GM21515 (cell line): ENCODE data around the gene TMEM63B.
"Not testable (repeated sequence)": the region's sequence is repeated elsewhere in the genome, so short reads cannot be mapped to it uniquely, and the experiment has no call there.

ENCODE experiments used
- ATAC-seq: cut with Tn5 transposase; IDR thresholded peaks from one replicate; pipeline ENCODE4 v1.9.1; 2021; ENCODE audit not compliant: unreplicated experiment

The TMEM63B gene

DNA sequence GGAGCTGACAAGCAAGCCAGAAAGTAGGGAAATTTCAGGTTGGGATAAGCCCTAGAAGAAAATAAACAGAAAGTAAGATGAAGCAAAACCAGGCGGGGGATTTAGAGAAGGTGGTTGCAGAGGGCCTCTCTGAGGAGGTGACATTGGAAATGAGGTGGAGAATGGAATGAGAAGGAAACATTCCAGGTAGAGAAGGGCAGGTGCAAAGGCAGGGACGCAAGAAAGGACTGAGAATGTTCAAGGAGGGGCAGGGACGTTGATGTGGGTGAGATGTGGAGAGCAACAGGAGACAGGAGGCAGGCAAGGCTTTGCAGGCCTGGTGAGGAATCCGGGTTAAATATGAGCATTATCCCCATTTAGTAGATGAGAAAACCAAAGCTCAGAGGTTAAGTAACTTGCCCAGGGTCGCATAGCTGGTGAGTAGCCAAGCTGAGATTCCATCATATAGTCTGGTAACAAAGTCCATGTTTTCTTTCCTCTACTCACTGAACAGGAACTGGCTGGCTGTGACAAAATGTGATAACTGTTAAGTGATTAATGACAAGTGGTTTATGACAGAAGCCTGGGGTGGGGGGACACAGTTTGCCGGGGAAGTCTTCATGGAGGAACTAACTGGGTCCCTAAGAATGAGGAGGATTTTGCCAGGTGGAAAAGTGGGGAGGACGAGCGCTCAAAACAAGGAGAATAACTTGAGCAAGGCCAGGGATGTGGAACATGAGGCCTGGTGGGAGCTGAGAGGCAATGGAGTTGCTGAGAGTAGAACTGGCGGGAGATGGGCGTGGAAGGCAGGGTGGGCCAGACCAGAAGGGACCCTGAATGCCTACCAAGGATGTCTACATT lies 32.7 kb upstream of the TMEM63B start:
- no peak for ATAC-seq

DNA sequence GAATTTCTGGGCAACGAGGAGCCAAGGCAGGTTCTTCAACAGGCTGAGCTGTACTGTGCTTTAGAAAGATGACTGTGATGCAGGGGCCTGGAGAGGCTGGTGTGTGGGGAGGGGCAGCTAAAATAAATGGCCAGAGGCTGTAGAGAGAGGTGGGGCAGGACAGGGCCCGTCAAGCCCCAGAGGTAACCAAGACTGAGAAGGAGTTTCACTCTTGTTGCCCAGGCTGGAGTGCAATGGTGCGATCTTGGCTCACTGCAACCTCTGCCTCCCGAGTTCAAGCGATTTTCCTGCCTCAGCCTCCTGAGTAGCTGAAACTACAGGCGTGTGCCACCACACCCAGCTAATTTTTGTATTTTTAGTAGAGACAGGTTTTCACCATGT lies 32.1 kb upstream of the TMEM63B start:
- not testable (repeated sequence) for ATAC-seq

DNA sequence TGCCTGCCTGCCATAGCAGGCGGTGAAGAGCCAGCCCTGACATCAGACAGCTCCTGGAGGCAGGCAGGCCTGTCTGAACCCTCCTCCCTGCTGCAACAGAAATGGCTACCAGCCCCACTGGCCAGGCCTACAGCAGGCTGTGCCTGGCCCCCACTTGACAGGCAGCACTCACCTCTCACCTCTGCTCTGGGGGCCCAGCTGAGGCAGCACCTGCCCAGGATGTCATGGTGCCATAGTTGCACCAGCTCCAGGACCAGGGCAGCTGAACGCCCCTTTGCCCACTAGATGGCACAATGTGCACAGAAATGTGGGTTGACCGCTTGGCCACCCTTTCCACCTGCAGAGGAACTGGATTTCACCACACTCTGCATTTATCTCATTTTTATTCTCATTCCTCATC lies 30.7 kb upstream of the TMEM63B start:
- ATAC-seq = no peak

DNA sequence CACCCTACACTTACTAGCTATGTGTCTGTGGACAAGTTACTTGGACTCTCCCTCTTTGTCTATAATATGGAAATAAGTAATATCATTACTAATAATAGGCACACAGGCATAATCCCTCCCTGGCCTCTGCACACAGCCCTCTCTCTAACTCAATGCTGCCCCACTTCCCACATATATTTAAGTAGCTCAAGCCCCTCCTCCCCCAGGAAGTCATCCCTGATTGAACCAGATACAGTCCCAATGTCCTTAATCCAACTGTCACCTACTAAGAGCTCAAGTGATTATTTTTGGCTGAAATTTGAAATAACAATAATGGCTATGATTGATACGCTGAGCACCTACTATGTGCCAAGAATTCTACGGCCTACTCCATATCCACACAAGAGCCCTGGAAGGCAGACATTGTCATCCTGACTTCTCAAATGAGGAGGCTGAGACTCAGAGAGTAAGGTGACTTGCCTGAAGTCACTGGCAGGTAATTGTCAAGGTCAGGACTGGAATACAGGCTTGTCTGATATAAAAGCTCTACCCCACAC lies 29.5 kb upstream of the TMEM63B start:
- ATAC-seq = no peak

DNA sequence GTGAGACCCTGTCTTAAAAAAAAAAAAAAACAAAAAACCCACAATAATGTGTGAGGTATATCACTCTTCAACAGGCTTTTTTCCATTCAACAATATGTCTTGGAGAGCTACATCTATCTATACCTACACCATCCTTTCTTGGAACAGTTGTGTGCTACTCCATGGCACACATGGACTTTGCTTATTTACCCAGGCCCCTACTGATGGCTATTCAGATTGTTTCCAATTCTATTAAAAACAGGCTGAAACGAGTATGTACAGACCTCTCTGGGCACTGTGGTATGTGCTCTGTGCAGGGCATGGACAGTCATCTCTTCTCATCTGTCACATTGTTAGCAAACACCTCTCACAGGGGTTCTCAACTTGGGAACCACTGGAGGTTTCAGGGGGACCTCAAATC lies 28.2 kb upstream of the TMEM63B start:
- no peak for ATAC-seq

DNA sequence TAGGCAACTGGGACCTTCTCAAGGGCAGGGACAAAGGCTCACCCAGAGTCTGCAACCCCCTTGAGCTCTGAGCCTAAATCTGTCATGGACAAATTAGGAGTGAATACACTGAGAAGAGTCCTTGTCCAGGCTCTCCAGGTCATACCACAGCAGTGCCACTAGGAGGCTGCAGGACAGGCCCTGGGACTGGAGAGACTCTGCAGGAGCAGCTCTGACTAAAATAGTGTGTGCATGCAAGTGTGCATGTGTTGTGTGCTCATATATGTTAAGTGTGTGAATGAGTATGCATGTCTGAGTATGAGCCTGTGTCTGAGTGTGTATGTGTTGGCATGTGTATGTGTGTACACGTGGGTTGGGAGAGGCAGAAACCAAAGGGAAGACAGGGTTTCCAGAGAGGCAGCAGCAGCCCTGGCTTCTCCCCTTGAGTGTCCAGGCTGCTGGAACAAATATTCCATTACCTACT lies 27.2 kb upstream of the TMEM63B start:
- no peak for ATAC-seq

DNA sequence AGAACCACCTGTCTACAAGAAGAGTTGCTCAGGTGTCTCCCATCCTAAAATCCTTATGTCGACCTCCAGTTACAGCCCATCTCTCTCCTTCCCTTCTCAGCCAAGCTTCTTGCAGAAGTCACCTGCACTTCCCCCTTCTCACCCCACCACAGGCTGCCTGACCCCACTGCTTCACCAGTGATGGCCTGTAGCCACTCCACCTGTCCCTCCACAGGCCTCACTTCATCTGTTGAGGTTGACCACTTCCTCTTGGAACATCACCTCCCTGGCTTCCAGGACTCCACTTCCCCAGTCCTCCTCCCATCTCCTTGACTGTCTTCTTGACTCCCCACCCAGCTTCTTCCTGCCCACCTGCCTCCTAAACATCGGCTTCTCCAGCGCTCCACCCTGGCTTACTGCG lies 25.5 kb upstream of the TMEM63B start:
- ATAC-seq = no peak

DNA sequence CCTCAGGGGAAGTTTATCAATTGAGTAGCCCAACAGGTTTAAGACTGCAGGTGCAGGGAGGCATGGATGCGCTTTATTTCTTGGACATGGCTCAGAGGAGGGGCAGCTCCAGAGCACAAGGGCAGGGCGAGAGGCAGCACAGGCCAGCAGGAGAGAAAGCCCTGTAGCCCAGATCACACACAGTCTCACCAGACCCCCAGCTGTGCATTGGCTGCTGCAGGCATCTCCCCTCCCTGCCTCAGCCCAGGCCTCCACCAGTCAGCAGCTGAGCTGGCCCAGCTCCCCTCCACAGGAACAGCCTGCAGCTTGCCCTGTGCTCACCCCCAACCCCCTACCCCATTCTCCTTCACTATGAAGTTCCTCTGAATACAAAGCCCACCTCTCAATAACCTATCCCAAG lies 24.8 kb upstream of the TMEM63B start:
- ATAC-seq = no peak

DNA sequence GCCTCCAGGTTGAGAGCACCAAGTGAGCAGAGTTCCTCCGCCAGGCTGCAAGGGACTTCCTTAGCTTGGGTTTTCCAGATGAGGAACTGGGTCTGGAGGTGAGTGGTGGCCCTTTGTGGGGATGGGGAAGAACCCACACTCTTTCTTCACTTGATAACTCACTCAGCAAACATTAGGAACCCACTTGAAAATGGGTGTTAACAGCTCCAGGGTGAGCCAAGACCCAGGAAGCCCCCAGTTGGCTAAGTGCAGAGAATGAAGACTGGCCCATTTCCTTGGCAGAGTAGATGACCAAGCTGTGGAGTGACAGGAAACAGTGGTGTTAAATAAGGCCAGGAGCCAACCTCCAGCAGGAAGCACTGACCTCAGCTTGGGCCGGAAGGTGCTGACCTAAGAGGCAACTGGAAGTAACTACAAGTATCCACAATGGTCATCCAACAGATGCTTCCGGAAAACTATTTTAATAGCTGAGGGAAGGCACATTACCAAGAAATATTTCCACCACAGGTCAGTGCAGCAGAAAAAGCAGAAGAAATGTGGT lies 22.8 kb upstream of the TMEM63B start:
- no peak for ATAC-seq

DNA sequence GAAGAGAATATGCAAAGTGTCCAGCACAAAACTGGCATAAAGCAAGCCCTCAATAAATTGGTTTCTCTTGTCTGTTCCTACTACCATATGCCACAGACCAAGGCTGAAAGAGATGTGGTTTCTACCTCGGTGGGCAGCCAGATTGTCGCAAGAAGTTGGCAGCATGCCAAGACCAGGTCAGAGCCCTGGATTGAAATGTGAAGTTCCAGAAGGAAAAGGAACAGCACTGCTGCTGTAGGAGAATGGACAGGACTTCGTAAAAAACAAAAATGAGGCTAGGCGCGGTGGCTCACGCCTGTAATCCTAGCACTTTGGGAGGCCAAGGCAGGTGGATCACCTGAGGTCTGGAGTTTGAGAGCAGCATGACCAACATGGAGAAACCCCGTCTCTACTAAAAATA lies 22.2 kb upstream of the TMEM63B start:
- no peak for ATAC-seq

DNA sequence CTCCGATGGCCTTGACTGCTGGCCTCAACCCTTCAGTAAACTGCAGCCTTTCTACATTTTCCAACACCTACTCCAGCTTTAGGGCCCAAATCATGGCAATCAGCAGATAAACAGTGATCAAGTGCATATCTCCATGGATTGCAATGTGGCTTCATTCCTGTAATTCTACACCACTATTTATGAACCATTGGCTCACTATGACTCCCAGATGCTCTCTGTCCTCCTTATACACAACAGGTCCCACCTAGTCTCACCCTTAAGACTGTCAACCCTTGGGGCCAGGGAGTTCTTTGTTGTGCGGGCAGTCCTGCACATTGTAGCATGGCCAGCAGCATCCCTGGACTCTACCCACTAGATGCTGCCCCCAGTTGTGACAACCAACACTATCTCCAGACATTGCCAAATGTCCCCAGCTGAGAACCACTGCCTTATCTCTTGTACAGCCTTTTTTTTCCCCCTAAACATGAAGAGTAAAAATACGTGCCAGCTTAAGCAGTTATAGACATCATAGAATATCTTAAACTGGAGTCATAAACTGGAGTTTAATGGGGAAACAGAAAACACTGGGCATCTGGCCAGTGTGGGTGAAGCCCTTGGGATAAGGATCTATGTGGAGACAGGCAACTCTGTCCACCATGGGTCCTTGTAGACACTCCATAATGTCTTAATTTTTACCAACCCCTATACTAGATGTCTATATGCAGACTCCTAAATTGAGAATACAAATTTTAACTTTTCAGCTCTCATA lies 21.2 kb upstream of the TMEM63B start:
- ATAC-seq = no peak

DNA sequence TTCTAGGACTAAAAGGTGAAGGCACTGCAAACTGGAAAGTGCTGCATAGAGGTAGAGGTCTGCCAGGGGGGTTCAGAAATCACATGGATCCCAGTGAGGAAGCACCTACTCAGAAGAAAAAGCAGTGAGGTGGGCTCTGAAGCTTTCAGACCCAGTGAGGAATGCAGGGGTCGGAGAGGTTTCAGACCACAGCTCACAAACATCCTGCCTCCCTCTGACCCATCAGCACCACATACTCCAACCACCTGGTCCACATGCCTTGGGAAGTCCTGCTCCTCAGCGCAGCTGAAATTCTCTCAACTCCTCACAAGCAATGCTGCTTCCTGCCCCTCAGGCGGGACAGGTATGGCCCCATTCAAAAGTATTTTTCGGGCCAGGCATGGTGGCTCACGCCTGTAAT lies 20.3 kb upstream of the TMEM63B start:
- ATAC-seq = no peak

DNA sequence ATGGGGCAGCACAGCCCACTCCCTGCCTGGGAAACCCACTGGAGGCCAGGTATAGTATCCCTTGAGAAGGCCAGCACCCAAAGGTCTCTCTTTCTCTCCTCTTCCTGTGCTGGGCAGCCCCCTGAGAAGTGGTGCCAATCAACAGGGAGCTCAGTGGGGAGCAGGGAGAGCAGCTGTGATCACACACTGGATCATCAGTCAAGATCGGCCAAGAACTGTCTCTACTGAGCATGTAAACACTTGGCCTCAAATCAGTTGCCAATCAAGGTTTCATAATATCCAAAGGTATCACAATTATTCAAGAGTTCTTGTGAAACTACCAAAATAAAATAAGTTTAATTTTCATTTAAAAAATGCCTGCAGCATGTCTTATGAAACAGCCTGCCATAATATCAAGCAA lies 18.9 kb upstream of the TMEM63B start:
- ATAC-seq = no peak

DNA sequence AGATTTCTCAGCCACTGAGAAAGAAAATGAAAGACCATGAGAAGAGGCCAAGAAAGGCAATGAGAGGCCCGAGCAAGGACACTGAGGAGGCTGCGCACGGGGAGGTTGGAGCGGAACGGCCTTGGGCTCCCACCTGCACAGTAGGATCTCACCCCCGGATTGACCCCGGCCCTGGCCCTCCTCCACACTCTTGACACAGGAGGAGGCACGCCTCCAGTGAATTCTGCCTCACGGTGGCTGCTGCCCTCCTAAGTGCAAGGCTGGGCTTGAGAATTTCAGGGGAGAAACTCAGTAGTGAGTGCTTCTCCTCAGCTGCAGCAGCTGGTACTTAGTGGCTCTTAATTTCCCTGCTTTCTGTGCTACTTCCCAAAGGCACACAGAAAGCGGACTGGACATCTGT lies 18.1 kb upstream of the TMEM63B start:
- ATAC-seq = no peak

DNA sequence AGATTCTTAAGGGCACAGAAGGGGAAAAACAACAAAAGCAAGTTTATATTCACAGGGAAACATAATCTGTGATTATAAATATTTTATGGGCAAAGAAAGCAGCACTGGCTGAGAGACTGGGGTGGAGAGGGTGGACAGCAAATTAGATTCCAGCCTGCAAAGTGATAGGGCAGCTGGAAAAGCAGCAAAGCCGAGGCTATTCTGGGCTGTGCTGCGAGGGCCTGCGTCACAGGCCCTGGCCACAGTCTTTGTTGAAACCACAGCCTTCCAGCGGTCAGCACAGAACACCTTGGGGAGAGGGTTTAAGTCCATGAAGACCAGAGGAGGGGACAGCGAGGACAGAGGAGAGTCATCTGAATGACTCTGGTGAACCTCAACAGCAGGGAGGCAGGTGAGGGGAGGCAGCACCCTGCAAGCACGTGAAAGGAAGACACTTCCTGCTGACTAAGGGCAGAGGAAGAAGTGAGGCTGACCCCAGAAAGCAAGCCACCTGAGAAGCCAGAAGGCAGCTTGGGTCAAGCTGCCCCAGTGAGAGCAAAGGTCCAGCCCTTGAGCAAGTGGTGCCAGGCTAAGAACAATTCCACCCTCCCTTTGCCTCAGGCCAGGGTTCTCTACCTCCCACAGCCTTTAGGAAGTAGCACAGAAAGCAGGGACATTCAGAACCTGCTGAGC lies 17.2 kb upstream of the TMEM63B start:
- no peak for ATAC-seq

DNA sequence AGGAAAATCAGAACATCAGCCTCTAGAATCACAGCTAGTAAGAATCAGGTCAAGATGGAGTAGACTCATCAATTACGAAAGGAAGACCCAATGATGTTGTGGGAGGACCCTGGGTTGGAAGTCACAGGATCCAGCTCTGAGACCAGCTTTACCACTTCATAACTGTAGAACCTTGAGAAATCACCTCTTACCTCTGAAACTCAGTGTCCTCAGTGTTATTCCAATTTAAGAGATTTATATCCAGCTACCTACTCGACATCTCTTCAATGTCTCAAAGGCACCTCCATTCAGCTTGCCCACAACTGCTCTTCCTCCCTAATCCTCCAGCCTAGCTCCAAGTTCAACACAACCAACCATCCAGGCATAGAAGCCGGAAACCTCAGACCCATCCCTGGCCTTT lies 16.4 kb upstream of the TMEM63B start:
- ATAC-seq = no peak

DNA sequence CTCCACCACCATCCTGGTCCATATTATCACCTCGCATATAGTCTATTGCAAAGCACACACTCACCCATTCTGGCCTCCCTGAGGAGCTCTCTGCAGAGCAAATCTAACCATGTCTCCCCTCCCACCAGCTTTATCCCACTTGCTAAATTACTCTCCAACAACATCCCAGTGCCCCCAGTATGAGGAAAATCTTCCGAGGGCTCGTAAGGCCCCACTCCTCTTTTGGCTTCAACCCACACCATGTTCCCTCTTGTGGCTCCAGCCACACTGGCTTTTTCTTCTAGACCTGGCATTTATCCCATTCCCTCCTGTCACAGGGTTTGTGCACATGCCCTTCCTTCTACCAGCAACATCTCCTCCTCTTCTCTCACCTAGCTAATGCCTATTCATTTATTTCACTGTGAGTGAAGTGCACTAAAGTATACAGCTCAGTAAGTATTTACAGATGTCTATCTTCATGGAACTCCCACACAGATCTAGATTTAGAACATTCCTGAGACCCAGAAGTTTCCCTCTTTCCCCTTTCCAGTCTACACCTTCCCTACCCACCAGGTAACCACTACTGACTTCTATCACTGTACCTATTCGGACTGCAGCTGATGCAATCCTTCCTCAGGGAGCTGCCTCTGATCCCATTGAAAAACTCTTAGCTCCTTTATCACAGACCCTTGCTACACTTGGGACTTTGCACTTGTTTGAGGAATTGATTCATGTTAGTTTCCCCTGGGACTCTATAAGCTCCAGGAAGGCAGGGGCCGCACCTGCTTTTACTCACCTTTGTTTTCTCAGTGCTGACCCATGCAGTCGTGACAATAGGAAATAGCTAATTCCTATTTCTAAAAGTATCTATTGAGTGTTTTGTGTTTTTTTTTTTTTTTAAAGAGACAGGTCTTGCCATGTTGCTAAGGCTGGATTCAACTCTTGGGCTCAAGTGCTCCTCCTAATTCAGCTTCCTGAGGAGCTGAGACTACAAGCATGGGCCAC lies 15.6 kb upstream of the TMEM63B start:
- no peak for ATAC-seq

DNA sequence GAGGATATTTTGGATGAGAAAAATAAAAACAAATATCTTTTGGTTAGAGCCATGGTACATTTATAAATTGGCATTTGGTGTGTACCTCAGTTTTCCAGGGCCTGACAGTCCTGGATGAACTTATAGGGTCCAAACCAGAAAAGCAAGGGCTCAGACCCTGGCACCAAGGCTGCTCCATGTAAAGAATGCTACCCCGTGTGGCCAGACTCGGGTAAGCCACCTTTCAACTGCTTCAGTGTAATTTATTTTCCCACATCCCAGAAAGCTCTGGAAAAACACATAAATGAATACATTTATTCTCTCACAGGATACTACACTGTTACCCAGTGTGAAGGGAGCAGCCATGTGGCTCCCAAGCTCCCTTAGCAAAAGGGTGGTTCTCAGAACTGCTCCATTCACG lies 13.9 kb upstream of the TMEM63B start:
- no peak for ATAC-seq

DNA sequence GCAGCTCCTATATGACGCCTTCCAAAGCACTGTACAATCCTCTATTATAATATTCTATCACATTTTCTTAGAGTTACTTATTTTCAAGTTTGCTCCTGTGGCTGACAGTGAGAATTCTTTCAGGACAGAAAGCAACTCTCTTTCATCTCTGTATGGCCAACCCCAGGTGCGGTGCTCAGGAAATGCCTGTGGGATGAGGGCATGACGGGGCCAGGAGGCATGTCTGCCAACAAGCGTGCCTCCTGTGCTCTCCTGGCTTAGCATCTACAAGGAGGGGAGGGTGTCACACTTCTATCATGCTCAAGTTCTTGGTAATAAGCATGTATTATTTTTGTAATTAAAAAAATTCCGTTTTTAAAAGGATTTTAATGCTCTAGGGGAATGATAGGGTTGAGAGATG lies 11.5 kb upstream of the TMEM63B start:
- no peak for ATAC-seq
